ENCODE measurements around the gene BRINP2.

The BRINP2 gene

DNA sequence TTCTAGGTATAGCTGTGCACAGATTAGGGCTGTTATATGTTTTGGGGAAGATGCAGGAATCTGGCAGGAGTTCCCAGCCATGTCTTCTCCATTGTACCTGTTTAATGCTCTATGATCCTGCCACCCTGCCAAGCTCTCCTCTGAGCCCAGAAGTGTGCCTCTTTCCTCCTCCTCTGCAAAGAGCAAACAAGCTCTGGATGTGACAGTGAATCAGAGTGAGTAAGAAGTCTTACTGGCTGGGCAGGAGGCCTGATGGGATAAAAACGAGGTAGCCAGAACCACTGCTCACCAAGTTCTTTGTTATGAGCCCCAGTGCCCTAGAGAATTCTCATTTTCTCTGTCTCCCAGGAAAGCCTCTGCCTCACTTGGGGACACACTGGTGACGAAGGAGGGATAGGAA, 69.0 kb downstream of the BRINP2 start:
- Histone ChIP-seq H3K9me3 (ENCODE audit: low read depth, low read length) (no peaks in the 10 kb centered on the region), H3K9ac (ENCODE audit: insufficient read length) (no peak overlapping the region), H3K27ac (no peak overlapping the region), H3K4me3 (no peak overlapping the region), H3K36me3 (ENCODE audit: insufficient read depth, low read length) (no peaks in the 10 kb centered on the region)
- TF ChIP-seq FOXP2 (optimal IDR thresholded peaks at IDR 0.05; ENCODE audit: control extremely low read depth, extremely low read length, insufficient read depth), result no peak
- TF ChIP-seq EZH2 (IDR thresholded peaks at IDR 0.05), result no peak
- no peak for TF ChIP-seq POLR2AphosphoS5 (IDR thresholded peaks at IDR 0.05; ENCODE audit: borderline replicate concordance, low read depth, low read length)
- DNase-seq (ENCODE audit: low read depth, low spot score), result no peak

DNA sequence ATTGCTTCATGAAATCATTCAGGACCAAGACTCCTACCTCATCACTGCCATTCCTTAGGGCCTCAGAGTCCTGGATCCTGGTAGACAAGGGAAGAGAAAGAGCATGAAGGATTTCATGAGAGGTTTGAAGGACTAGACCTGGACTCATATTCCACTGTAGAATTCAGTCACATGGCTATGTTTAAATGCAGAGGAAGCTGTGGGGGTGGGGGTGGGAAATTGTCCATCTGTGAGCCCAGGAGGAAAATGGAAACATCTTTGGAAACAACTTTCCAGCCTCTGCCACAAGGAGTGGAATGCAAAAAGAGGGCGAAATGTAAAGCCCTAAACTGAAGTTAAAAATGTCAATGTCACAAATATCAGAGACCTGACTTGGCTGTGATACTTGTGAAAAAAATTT, 73.0 kb downstream of the BRINP2 start:
- H3K9ac ChIP-seq (ENCODE audit: insufficient read length), result no peak overlapping the region
- TF ChIP-seq EZH2 (IDR thresholded peaks at IDR 0.05) (no peak), FOXP2 (optimal IDR thresholded peaks at IDR 0.05; ENCODE audit: control extremely low read depth, extremely low read length, insufficient read depth) (no peak), POLR2AphosphoS5 (IDR thresholded peaks at IDR 0.05; ENCODE audit: borderline replicate concordance, low read depth, low read length) (no peak)
- no peaks in the 10 kb centered on the region for H3K9me3 ChIP-seq (ENCODE audit: low read depth, low read length)
- H3K4me3 ChIP-seq, result no peak overlapping the region
- no peak overlapping the region for H3K27ac ChIP-seq
- H3K36me3 ChIP-seq (ENCODE audit: insufficient read depth, low read length), result no peaks in the 10 kb centered on the region
- DNase-seq (ENCODE audit: low read depth, low spot score), result no peak

DNA sequence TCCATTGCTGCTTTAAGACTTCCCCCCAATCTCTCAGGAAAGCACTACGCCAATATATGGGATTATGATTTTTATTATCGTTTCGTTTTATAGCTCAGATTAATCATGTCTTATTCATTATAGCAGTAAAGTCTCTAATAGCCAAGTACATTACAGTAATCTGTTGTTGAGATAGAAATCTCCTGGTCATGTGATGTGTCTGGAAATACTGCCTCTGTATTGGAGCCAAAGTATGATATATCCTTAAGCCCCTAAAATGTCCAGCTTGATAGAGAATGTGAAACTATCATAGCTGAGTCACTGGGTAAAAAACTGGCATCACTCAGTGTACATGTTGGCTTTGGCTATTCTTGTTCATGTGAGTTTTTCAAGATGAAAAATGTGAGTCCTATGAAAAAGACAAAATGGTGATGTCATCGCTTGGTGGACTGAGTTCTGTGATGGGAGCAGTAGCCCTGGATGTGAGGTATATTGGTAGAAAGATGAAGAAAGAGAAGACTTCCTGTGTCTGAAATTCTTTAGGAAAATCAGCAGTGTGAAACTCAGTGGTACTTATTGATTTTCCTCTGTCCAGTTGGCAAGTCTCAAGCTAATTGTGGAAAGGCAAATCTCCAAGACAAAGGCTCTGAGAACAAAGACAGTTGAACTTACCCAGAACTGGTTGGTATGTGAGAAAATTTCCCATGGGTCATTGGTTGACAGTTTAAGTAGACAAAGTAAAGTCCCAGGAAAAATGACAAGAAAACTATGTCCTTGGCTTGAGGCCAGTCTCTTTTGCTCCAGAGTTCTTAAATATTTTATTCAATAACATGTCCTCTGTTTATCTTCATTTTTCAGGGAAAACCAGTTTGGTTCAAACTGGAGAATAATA, 76.2 kb downstream of the BRINP2 start:
- TF ChIP-seq EZH2 (IDR thresholded peaks at IDR 0.05), result no peak
- H3K36me3 ChIP-seq (ENCODE audit: insufficient read depth, low read length), result no peaks in the 10 kb centered on the region
- H3K9ac ChIP-seq (ENCODE audit: insufficient read length), result no peak overlapping the region
- no peaks in the 10 kb centered on the region for H3K9me3 ChIP-seq (ENCODE audit: low read depth, low read length)
- no peak overlapping the region for H3K27ac ChIP-seq
- no peak overlapping the region for H3K4me3 ChIP-seq
- DNase-seq (ENCODE audit: low read depth, low spot score), result no peak

DNA sequence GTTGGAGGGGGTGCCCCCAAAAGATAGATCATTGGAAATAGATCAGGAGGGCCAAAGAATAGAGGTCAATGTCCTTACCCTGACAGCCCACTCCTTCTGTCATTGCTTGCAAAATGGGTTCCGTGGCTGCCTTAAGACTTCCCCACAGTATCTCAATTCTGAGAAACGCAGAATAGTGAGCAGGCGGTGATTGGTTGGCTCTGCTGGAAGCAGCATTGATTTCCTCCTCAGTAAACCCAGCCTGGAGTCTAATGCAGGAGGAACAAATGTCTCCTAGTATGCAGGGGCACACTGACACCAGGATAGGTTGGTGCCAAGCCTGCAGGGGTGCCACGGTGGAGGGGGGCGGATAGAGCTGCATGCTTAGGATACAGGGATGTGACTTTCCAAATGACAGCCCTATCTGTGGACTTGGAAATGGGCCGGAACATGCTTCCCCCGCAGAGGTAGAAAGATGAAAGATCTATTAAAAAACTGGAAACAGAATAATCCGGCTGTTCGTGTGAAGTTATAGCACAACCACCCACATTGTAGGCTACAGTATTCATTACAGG, 76.9 kb downstream of the BRINP2 start:
- TF ChIP-seq FOXP2 (optimal IDR thresholded peaks at IDR 0.05; ENCODE audit: control extremely low read depth, extremely low read length, insufficient read depth), result no peak
- TF ChIP-seq POLR2AphosphoS5 (IDR thresholded peaks at IDR 0.05; ENCODE audit: borderline replicate concordance, low read depth, low read length), result no peak
- H3K36me3 ChIP-seq (ENCODE audit: insufficient read depth, low read length), result no peaks in the 10 kb centered on the region
- H3K9ac ChIP-seq (ENCODE audit: insufficient read length), result no peak overlapping the region
- no peak overlapping the region for H3K4me3 ChIP-seq
- no peaks in the 10 kb centered on the region for H3K9me3 ChIP-seq (ENCODE audit: low read depth, low read length)
- H3K27ac ChIP-seq, result no peak overlapping the region
- no peak for DNase-seq (ENCODE audit: low read depth, low spot score)

DNA sequence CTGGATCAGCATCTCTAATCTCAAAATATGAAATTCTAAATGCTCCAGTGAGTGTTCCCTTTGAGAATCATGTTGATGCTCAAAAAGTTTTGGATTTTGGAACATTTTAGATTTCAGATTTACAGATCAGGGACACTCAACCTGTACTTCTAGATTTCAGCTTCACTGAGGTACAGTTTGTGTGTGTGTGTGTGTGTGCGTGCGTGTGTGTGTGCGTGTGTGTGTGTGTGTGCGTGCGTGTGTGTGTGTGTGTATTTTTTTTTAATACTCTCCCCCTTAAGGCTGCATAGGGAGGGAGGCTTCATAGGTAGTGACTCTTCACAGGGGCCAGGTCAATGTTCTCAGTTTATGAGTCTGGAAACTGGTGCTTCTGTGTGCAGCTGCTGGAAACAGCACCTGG, 77.5 kb downstream of the BRINP2 start:
- no peak overlapping the region for H3K27ac ChIP-seq
- no peak for TF ChIP-seq EZH2 (IDR thresholded peaks at IDR 0.05)
- TF ChIP-seq POLR2AphosphoS5 (IDR thresholded peaks at IDR 0.05; ENCODE audit: borderline replicate concordance, low read depth, low read length), result no peak
- TF ChIP-seq FOXP2 (optimal IDR thresholded peaks at IDR 0.05; ENCODE audit: control extremely low read depth, extremely low read length, insufficient read depth), result no peak
- H3K4me3 ChIP-seq, result no peak overlapping the region
- DNase-seq (ENCODE audit: low read depth, low spot score), result no peak
- no peaks in the 10 kb centered on the region for H3K36me3 ChIP-seq (ENCODE audit: insufficient read depth, low read length)
- no peak overlapping the region for H3K9ac ChIP-seq (ENCODE audit: insufficient read length)
- H3K9me3 ChIP-seq (ENCODE audit: low read depth, low read length), result no peaks in the 10 kb centered on the region

DNA sequence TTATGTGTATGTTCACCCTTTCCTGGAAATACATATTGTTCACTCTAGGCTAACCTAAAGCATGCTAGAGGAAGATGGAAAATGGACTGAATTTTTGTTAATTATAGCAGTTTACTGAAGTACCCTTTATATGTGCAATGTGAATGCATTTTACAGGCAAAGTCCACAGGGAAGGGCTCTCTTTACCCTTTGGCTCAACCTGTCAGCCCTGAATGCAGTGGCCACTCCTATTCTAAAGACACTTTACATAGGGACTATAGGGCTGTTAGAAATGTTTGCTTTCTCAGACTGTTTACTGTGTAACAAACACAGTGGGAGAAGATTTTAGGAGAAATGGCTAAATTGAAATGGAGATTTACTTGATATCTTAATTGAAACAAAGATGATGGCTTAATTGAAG, 78.5 kb downstream of the BRINP2 start:
- no peak overlapping the region for H3K27ac ChIP-seq
- no peak for TF ChIP-seq EZH2 (IDR thresholded peaks at IDR 0.05)
- no peak for TF ChIP-seq POLR2AphosphoS5 (IDR thresholded peaks at IDR 0.05; ENCODE audit: borderline replicate concordance, low read depth, low read length)
- TF ChIP-seq FOXP2 (optimal IDR thresholded peaks at IDR 0.05; ENCODE audit: control extremely low read depth, extremely low read length, insufficient read depth), result no peak
- H3K4me3 ChIP-seq, result no peak overlapping the region
- H3K9ac ChIP-seq (ENCODE audit: insufficient read length), result no peak overlapping the region
- no peak for DNase-seq (ENCODE audit: low read depth, low spot score)
- no peaks in the 10 kb centered on the region for H3K9me3 ChIP-seq (ENCODE audit: low read depth, low read length)
- H3K36me3 ChIP-seq (ENCODE audit: insufficient read depth, low read length), result no peaks in the 10 kb centered on the region

DNA sequence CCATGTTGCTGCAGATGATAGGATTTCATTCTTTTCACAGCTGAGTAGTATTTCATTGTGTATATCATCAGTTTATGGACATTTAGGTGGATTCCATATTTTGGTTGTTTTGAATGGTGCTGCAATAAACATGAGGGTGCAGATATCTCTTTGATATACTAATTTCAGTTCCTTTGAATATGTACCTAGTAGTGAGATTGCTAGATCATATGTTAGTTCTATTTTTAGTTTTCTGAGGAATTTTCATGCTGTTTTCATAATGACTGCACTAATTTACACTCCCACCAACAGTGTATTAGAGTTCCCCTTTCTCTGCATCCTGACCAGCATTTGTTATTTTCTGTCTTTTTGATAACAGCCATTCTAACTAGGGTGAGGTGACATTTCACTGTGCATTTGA, 82.1 kb downstream of the BRINP2 start:
- TF ChIP-seq FOXP2 (optimal IDR thresholded peaks at IDR 0.05; ENCODE audit: control extremely low read depth, extremely low read length, insufficient read depth), result no peak
- TF ChIP-seq POLR2AphosphoS5 (IDR thresholded peaks at IDR 0.05; ENCODE audit: borderline replicate concordance, low read depth, low read length), result no peak
- TF ChIP-seq EZH2 (IDR thresholded peaks at IDR 0.05), result no peak
- no peaks in the 10 kb centered on the region for H3K9me3 ChIP-seq (ENCODE audit: low read depth, low read length)
- H3K4me3 ChIP-seq, result no peak overlapping the region
- no peaks in the 10 kb centered on the region for H3K36me3 ChIP-seq (ENCODE audit: insufficient read depth, low read length)
- H3K27ac ChIP-seq, result no peak overlapping the region
- DNase-seq (ENCODE audit: low read depth, low spot score), result no peak
- H3K9ac ChIP-seq (ENCODE audit: insufficient read length), result no peak overlapping the region

DNA sequence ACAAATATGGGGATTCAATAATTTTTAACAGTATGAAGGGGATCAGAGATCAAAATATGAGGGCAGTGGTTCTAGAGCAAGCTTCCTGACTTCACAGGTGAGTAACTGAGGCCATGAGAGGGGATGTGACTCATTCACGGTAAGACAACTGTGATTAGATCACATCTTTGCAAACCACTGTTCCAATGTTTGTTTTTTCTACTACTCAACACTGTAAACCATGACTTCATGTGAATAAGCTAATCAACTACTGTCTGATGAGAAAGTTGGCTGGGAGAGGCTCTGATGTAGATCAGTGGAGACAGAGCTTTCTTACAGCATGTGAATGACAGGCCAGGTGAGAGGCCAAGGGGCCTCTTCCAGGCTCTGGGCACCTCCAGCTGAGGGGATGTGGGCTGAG, 84.7 kb downstream of the BRINP2 start:
- Histone ChIP-seq H3K27ac (no peak overlapping the region), H3K9me3 (ENCODE audit: low read depth, low read length) (no peaks in the 10 kb centered on the region), H3K9ac (ENCODE audit: insufficient read length) (no peak overlapping the region), H3K4me3 (no peak overlapping the region), H3K36me3 (ENCODE audit: insufficient read depth, low read length) (no peaks in the 10 kb centered on the region)
- TF ChIP-seq POLR2AphosphoS5 (IDR thresholded peaks at IDR 0.05; ENCODE audit: borderline replicate concordance, low read depth, low read length) (no peak), FOXP2 (optimal IDR thresholded peaks at IDR 0.05; ENCODE audit: control extremely low read depth, extremely low read length, insufficient read depth) (no peak), EZH2 (IDR thresholded peaks at IDR 0.05) (no peak)
- DNase-seq (ENCODE audit: low read depth, low spot score), result no peak
